HL-60 (cell line): ENCODE data around the gene PAQR5.

Experiments used
- DNase-seq, 2 experiments: peaks; one replicate each; pipeline ENCODE4 v3.0.0-alpha.2; 2010 to 2020; ENCODE audit warnings: low read depth in 1 of 2, low spot score in 1 of 2
- H3K27ac ChIP-seq: fragments of 250-450 bp; sonication (Bioruptor Pico); replicated peaks from 2 replicates; pipeline ENCODE4 v1.5.1; 2020; ENCODE audit warnings: mild to moderate bottlenecking, moderate library complexity
- H3K27me3 ChIP-seq: fragments of 250-450 bp; sonication (Bioruptor Pico); 2 replicates; pipeline ENCODE4 v1.5.1; 2021; ENCODE audit warnings: mild to moderate bottlenecking, moderate library complexity; ENCODE audit not compliant: insufficient read depth, poor library complexity, severe bottlenecking
- H3K4me3 ChIP-seq: replicated peaks from 2 replicates; pipeline ENCODE4 v1.5.1; 2011; ENCODE audit warnings: mild to moderate bottlenecking, control low read depth, low read length; ENCODE audit not compliant: insufficient read depth
- GABPA ChIP-seq: IDR thresholded peaks from 2 replicates; pipeline ENCODE4 v1.6.1; 2012; ENCODE audit warnings: low read depth
- POLR2AphosphoS5 ChIP-seq: IDR thresholded peaks from 2 replicates; pipeline ENCODE4 v1.6.1; 2012; ENCODE audit warnings: low read depth
- REST ChIP-seq: IDR thresholded peaks from 2 replicates; pipeline ENCODE4 v1.6.1; 2012; ENCODE audit warnings: low read depth; ENCODE audit not compliant: insufficient replicate concordance
- SPI1 ChIP-seq: IDR thresholded peaks from 2 replicates; pipeline ENCODE4 v1.6.1; 2012; ENCODE audit warnings: low read depth, mild to moderate bottlenecking, borderline replicate concordance
- TF ChIP-seq, protein P1 (sequence below): IDR thresholded peaks from one replicate; pipeline ENCODE4 v1.5.1; 2011; ENCODE audit warnings: low read length, control low read depth, inconsistent platforms; ENCODE audit not compliant: insufficient read depth

The PAQR5 gene

DNA sequence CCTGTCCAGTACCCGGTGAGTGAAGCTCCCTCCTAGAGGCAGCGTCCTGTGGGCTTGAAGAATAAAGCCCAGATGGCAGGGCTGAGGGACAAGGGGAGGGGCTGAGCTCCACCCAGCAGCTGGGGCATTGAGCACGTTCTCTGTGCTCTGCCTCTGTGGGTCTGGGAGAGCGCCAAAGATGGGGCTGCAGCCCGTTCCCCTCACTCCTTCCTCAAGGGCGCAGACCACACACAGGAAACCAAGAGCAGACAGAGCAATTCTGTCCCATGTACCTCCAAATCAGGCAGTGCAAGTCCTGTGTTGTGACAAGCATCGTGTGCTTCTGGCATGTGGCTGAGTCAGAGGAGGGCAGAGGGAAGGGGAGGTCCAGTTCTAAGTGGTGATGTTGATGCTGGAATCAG lies 99.8 kb downstream of the PAQR5 start:
- Histone ChIP-seq H3K4me3 (no peak overlapping the region), H3K27me3 (no peaks in the 10 kb centered on the region), H3K27ac (no peak overlapping the region)
- DNase-seq, result peak in 1 of 2 experiments; percentile 50
- TF ChIP-seq SPI1, result no peak
- 0 out of 2 replicates have a peak, but pooled peaks have one; percentile 33 for TF ChIP-seq POLR2AphosphoS5

DNA sequence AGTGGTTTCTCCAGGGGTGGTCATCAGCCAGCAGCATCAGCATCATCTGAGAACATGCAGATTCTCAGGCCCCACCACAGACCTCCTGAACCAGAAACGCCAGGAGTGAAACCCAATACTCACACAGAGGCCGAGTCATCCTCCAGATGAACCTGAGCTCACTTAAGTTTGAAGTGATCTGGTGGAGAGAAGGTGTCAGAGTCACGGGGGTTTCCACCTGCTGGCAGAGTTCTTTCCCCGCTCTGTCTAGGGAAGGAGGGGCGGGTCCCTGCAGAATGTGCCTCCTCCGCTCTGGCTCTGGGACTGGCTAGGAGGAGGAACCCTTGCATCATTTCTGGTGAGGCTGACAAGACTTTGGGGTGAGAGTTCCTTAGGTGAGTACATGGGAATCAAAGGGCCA lies 102.1 kb downstream of the PAQR5 start:
- Histone ChIP-seq H3K4me3 (no peak overlapping the region), H3K27me3 (no peaks in the 10 kb centered on the region), H3K27ac (no peak overlapping the region)
- no peak for DNase-seq
- no peak for TF ChIP-seq SPI1
- no peak for TF ChIP-seq REST
- TF ChIP-seq, protein P1, sequence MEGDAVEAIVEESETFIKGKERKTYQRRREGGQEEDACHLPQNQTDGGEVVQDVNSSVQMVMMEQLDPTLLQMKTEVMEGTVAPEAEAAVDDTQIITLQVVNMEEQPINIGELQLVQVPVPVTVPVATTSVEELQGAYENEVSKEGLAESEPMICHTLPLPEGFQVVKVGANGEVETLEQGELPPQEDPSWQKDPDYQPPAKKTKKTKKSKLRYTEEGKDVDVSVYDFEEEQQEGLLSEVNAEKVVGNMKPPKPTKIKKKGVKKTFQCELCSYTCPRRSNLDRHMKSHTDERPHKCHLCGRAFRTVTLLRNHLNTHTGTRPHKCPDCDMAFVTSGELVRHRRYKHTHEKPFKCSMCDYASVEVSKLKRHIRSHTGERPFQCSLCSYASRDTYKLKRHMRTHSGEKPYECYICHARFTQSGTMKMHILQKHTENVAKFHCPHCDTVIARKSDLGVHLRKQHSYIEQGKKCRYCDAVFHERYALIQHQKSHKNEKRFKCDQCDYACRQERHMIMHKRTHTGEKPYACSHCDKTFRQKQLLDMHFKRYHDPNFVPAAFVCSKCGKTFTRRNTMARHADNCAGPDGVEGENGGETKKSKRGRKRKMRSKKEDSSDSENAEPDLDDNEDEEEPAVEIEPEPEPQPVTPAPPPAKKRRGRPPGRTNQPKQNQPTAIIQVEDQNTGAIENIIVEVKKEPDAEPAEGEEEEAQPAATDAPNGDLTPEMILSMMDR, result no peak
- no peak for TF ChIP-seq POLR2AphosphoS5
- no peak for TF ChIP-seq GABPA

DNA sequence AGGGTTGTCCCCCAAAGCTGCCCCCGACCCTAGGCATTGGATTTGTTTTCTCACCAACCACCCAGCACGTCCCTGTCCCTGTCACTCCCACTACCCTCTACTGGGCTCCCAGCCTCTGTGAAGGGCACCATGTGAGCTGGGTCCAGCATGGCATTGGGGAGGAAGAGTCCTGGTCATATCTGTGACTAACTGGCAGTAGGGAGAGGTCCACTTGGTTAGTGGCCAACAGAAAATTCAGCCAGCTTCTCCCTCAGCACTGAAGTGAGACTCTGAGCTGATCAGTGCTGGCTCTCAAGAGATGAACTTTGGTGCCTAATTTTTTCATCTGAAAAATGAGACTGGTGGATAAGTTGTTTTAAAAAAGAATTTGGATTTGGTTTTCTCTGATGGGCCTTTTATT lies 104.1 kb downstream of the PAQR5 start:
- no peak for DNase-seq
- no peak for TF ChIP-seq GABPA
- no peak for TF ChIP-seq POLR2AphosphoS5
- TF ChIP-seq, protein P1, result no peak
- TF ChIP-seq SPI1, result no peak
- no peak overlapping the region for H3K4me3 ChIP-seq
- H3K27ac ChIP-seq, result no peak overlapping the region
- no peaks in the 10 kb centered on the region for H3K27me3 ChIP-seq

DNA sequence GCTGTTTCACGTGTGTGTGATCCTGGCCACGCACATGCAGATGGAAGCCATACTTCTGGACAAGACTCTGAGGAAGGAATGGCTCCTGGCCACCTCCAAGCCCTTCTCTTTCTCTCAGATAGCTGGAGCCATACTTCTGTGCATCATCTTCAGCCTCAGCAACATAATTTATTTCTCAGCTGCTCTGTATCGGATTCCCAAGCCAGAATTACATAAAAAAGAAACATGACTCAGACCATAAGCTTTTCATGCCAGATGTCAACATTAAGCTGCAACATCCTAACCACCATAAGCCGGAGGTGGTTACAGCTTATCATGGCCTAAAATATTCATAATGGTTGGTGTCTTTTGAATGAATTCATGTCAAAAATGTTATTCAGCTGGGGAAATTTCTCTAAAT lies 104.9 kb downstream of the PAQR5 start:
- no peak overlapping the region for H3K27ac ChIP-seq
- no peak for DNase-seq
- no peak for TF ChIP-seq SPI1
- TF ChIP-seq REST, result no peak
- TF ChIP-seq, protein P1, result no peak
- no peak for TF ChIP-seq POLR2AphosphoS5
- TF ChIP-seq GABPA, result no peak
- H3K27me3 ChIP-seq, result no peaks in the 10 kb centered on the region
- H3K4me3 ChIP-seq, result no peak overlapping the region
